ENCODE results near the gene RIPOR2. TPM values are rescaled to one million over a fixed set of nuclear protein-coding genes. Genes with fewer than 3 reads are reported as not detected.

Gene RIPOR2
- total RNA-seq, result 0.40 and 2.9 TPM in 2 replicates

GRCh38 chr6:24935366-24936152 lies at the start of gene RIPOR2:
Gene RIPOR2 (minus strand): TSS chr6:24935960. CDS start chr6:24935898, 62 bp downstream.

DNA sequence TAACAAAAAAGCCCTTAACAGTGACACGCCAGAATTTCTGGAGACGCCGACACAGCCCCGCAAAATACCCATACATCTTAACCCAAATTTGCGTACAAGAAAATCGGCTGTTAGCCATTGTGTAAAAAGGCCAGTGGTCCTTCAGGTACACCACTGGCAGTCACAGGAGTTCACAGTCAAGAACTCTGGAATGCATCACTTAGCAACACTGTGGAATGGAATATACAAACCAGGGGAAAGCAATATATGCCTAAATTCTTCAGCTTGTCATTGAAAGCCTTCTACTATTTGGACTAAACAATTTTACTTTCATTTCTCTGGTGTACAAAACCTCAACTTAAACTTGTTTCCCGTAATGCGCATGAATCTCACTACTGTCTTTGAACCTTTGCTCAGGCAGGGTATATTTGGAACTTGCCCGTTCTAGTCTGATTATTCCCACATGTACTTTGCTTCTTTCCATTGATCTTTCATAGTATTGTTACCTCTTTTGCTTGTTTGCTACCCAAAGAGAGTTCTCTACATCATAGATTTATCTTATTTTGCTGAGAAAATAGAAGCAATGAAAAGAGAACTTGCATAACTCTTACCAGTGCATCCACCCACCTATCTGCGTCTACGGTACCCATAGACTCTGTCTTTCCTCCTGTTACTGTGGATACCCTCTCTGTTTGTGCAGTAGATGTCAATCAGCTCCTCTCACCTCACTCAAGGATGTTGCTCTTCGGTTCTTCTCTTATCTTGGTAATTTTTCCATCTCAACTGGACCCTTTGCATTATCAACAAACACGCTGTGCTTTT lies 136.8 kb downstream of the RIPOR2 start, which contains the start of gene ARMH2:
TSS of gene ARMH2 (minus strand) at position 178 of the 801 bp plus-strand sequence. CDS start at position 118, 60 bp downstream.

DNA sequence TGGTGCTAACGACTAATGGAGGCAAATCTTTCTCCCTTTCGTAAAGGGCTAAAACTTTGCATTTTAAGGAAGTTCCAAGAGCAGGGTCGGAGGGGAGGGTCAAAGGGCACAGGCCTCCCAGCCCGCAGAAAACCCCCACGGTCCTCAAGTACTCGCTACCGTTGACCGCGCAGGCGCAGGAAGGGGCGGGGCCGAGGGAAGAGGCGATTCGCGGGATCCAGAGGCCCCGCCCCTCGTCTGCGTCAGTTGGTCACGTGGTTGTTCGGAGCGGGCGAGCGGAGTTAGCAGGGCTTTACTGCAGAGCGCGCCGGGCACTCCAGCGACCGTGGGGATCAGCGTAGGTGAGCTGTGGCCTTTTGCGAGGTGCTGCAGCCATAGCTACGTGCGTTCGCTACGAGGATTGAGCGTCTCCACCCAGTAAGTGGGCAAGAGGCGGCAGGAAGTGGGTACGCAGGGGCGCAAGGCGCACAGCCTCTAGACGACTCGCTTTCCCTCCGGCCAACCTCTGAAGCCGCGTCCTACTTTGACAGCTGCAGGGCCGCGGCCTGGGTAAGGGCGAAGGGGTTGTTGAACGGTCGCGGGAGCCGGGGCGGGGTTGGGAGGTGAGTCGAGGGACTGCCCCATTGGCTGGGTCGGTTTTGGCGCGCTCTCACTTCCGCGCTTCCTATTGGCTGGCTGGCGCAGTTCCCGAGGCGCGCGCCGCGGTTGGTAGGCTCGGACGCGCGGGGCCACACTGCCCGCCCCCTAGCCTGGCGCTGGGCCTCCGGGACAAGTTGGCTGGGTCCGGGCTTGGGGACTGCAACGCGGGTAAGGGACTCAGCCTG lies 160.9 kb downstream of the RIPOR2 start, which contains the start of gene GMNN:
TSS of gene GMNN (plus strand) at position 242 of the 824 bp plus-strand sequence. CDS start 2,310 bp downstream, outside the sequence.

Other genes starting within 250 kb of the RIPOR2 start
- 128 and 169 TPM in 2 replicates for gene C6orf62, start 216.8 kb downstream of the RIPOR2 start, total RNA-seq
- gene GMNN, start 161.0 kb downstream of the RIPOR2 start, total RNA-seq, result 6.9 and 15.3 TPM in 2 replicates
- gene ARMH2, start 137.0 kb downstream of the RIPOR2 start, total RNA-seq, result not detected in 2 replicates